HepG2 (cell line): ENCODE data around the gene SPACDR. TPM values are rescaled to one million over a fixed set of nuclear protein-coding genes. Genes with fewer than 3 reads are reported as not detected.

Source experiments
- ADNP ChIP-seq: sonication (generic); formaldehyde crosslinking; IDR thresholded peaks from 2 replicates; pipeline ENCODE4 v1.4.0; 2020; ENCODE audit warnings: missing genetic modification reagents
- BRD4 ChIP-seq: sonication (generic); formaldehyde crosslinking; IDR thresholded peaks from 2 replicates; pipeline ENCODE4 v1.4.0; 2020; ENCODE audit warnings: missing genetic modification reagents
- CENPT ChIP-seq: sonication (generic); formaldehyde crosslinking; IDR thresholded peaks from 2 replicates; pipeline ENCODE4 v1.8.0; 2022; ENCODE audit warnings: low read depth, mild to moderate bottlenecking, moderate library complexity, missing genetic modification reagents
- E2F1 ChIP-seq: sonication (generic); formaldehyde crosslinking; IDR thresholded peaks from 2 replicates; pipeline ENCODE4 v1.5.0; 2020; ENCODE audit warnings: missing genetic modification reagents
- FOXO4 ChIP-seq: sonication (generic); formaldehyde crosslinking; conservative IDR thresholded peaks from 2 replicates; pipeline ENCODE4 v1.8.1; 2023; ENCODE audit warnings: missing genetic modification reagents
- KLF6 ChIP-seq: IDR thresholded peaks from 2 replicates; pipeline ENCODE4 v1.8.0; 2016; ENCODE audit warnings: missing biosample characterization, missing genetic modification reagents
- MXI1 ChIP-seq: IDR thresholded peaks from 3 replicates; pipeline ENCODE4 v1.6.1; 2012; ENCODE audit warnings: low read depth, low read length, inconsistent platforms, borderline replicate concordance
- PCBP1 ChIP-seq: fragments of 200-400 bp; formaldehyde crosslinking; IDR thresholded peaks from 2 replicates; pipeline ENCODE4 v1.6.1; 2017; ENCODE audit warnings: mild to moderate bottlenecking, low read depth, low read length, borderline replicate concordance
- RFX5 ChIP-seq: IDR thresholded peaks from 2 replicates; pipeline ENCODE4 v1.6.1; 2011; ENCODE audit warnings: low read depth, low read length, improper control_type of control experiment
- ZNF263 ChIP-seq: sonication (generic); formaldehyde crosslinking; IDR thresholded peaks from 2 replicates; pipeline ENCODE4 v1.4.0; 2020; ENCODE audit warnings: missing genetic modification reagents
- ZNF367 ChIP-seq: sonication (generic); formaldehyde crosslinking; IDR thresholded peaks from 2 replicates; pipeline ENCODE4 v1.4.0; 2020; ENCODE audit warnings: missing genetic modification reagents, borderline replicate concordance
- ZNF44 ChIP-seq: sonication (generic); formaldehyde crosslinking; IDR thresholded peaks from 2 replicates; pipeline ENCODE4 v1.5.1; 2020; ENCODE audit warnings: mild to moderate bottlenecking, missing genetic modification reagents
- ZNF790 ChIP-seq: sonication (generic); formaldehyde crosslinking; IDR thresholded peaks from 2 replicates; pipeline ENCODE4 v1.8.0; 2022; ENCODE audit warnings: missing genetic modification reagents, mild to moderate bottlenecking, borderline replicate concordance
- ZNF839 ChIP-seq: sonication (generic); formaldehyde crosslinking; IDR thresholded peaks from 2 replicates; pipeline ENCODE4 v1.4.0; 2020; ENCODE audit warnings: missing genetic modification reagents, mild to moderate bottlenecking, borderline replicate concordance
- ZNF878 ChIP-seq: sonication (generic); formaldehyde crosslinking; IDR thresholded peaks from 2 replicates; pipeline ENCODE4 v1.8.1; 2023; ENCODE audit warnings: mild to moderate bottlenecking, missing genetic modification reagents, moderate library complexity
- ZSCAN25 ChIP-seq: sonication (generic); formaldehyde crosslinking; IDR thresholded peaks from 2 replicates; pipeline ENCODE4 v1.8.0; 2022; ENCODE audit warnings: mild to moderate bottlenecking, missing genetic modification reagents
- ZXDC ChIP-seq: sonication (generic); formaldehyde crosslinking; IDR thresholded peaks from 2 replicates; pipeline ENCODE4 v1.5.0; 2020; ENCODE audit warnings: mild to moderate bottlenecking, missing genetic modification reagents
- polyA plus RNA-seq, 8 experiments: library from polyadenylated mRNA; depleted of rRNA in 3 of 8; stranded (reverse) in 7 of 8; unstranded in 1 of 8; fragments of >200 nt; fragmentation: Illumina TruSeq in 4 of 8; extraction: Trizol in 4 of 8; gene quantifications; 2 replicates each; pipeline versions ENCODE4 v1.2.1 to v1.2.3, GENCODE V29; 2011 to 2016; ENCODE audit warnings: low read depth in 4 of 8, missing spikeins in 1 of 8, mixed read lengths in 1 of 8; ENCODE audit not compliant: insufficient read depth in 1 of 8
- total RNA-seq, 5 experiments: library from RNA; depleted of rRNA; stranded (reverse); fragments of >200 nt; fragmentation: Illumina TruSeq; extraction: Trizol; gene quantifications; 2 replicates each; pipeline ENCODE4 v1.2.3, GENCODE V29; 2016; ENCODE audit warnings: low read depth in 1 of 5

Gene SPACDR
- total and polyA plus RNA-seq, 2 of the 13 experiments (the other 11 are each of a cell fraction or from before 2014, with no cell fraction given): 0.41 TPM; not detected in 1

GRCh38 chr7:100489824-100490223, 25.8 kb upstream of the SPACDR start (continued):
- TF ChIP-seq E2F1 (CRISPR knock-in tag) (no peak), ZNF878 (CRISPR knock-in tag) (no peak), KLF6 (no peak), MXI1 (peak; percentile 63; the same call in 1 of the 3 replicates), ZNF44 (no peak), ZXDC (no peak), ZSCAN25 (CRISPR knock-in tag) (peak; percentile 86; the same call in 1 of the 2 replicates), FOXO4 (CRISPR knock-in tag) (no peak), RFX5 (peak; percentile 83), ZNF790 (CRISPR knock-in tag) (no peak), PCBP1 (0 out of 2 replicates have a peak, but pooled peaks have one; percentile 9), ZNF839 (no peak), BRD4 (CRISPR knock-in tag) (no peak), ADNP (CRISPR knock-in tag) (no peak), ZNF367 (no peak), CENPT (CRISPR knock-in tag) (no peak), ZNF263 (CRISPR knock-in tag) (no peak)
- TF ChIP-seq, all 625 proteins: peak for 9
